ENCODE measurements around the gene HDGFL2. TPM values are rescaled to one million over a fixed set of nuclear protein-coding genes. Genes with fewer than 3 reads are reported as not detected.

Gene HDGFL2
- total and polyA plus RNA-seq, 10 donors, result 23.2 to 136 (median 28.3) TPM

DNA sequence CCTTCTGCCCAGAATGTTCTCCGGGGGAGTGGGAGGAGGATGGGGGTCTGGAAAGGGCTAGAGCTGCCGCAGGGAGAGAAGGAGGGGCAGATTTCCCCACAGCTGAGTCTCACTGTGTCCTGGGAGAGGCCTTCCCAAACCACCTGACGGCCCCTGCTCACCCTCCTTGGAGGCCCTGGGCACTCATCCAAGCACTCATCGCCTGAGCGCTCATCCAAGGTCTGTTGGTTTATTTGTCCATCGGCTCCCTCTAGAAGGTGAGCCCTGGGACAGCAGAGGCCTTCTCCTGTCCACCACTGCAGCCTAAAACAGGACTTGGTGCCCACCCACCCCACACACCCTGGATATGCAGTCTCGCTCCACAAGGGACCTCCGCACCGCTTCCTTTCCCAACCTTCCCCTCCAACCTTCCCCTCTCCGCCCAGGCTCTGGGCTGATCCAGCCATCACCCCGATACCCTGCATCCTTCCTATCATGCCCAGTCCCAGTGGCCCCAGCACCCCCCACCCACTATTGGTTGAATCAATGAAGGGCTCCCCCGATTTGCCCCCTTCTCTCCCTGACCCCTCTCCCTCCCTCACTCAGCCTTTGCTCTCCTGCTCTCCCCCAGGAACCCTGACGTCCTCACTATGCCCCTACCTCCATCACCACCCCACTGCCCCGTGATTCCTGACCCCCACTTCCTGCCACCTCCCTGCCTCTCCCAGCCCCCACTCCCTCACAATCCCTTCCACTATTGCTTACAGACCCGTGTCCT lies 16.2 kb upstream of the HDGFL2 start:
- no peaks in the 10 kb centered on the region for H3K27me3 ChIP-seq (replicated peaks in 1 of 7)
- DNase-seq, result no peak
- peaks cover 3 to 46% (median 35%) of the 10 kb centered on the region in 6 donors for H3K36me3 ChIP-seq
- WGBS, 5 donors, result 49 to 61% (median 51%) methylated on average over 15 of the region's 15 CpGs
- TF ChIP-seq POLR2AphosphoS5 (IDR thresholded peaks at IDR 0.05), result no peak
- H3K4me1 ChIP-seq, result peaks cover 0 to 38% (median 29%) of the 10 kb centered on the region in 6 donors
- intact Hi-C loops (cut with DNase I; ENCODE audit: low total_unique reads), result no loop called here
- peak overlapping the region in 6 of 8 donors; percentile 51 to 94 (median 90) for H3K27ac ChIP-seq
- no peaks in the 10 kb centered on the region for H3K9me3 ChIP-seq
- H3K4me3 ChIP-seq, result peak overlapping the region in 4 of 8 donors; percentile 69 to 82 (median 76)

DNA sequence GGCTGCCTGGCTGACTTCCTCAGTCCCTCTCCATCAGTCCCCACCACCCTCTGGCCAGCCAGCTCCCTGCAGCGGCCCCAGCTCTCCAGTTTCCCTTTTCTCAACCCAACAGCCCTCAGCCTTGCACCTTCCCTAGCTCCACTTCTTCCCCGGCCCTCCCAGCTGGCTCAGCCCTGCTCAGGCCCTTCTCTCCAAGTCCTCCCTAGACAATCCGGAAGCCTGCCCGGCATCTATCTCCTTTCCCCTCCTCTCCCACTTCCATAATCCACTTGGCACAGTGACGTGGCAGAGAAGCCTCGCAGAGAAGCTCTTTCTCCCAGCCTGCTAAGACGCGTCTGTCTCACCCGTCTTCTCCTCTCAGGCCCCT lies 15.6 kb upstream of the HDGFL2 start:
- intact Hi-C loops (cut with DNase I; ENCODE audit: low total_unique reads), result no loop called here
- peak overlapping the region in 7 of 8 donors; percentile 51 to 94 (median 89) for H3K27ac ChIP-seq
- peak overlapping the region; percentile 45 to 82 (median 66) for H3K4me3 ChIP-seq
- whole genome bisulfite sequencing, 5 donors, result 5 to 8% (median 6%) methylated on average over 9 of the region's 9 CpGs
- peaks cover 3 to 40% (median 29%) of the 10 kb centered on the region in 6 donors for H3K36me3 ChIP-seq
- H3K9me3 ChIP-seq, result no peaks in the 10 kb centered on the region
- TF ChIP-seq POLR2A (IDR thresholded peaks at IDR 0.05), result no peak
- TF ChIP-seq POLR2AphosphoS5 (IDR thresholded peaks at IDR 0.05), result peak in 1 of 3 donors; percentile 24
- peak; percentile 80 for DNase-seq
- peaks cover 0 to 38% (median 29%) of the 10 kb centered on the region in 6 donors for H3K4me1 ChIP-seq
- H3K27me3 ChIP-seq (replicated peaks in 1 of 7), result no peaks in the 10 kb centered on the region

DNA sequence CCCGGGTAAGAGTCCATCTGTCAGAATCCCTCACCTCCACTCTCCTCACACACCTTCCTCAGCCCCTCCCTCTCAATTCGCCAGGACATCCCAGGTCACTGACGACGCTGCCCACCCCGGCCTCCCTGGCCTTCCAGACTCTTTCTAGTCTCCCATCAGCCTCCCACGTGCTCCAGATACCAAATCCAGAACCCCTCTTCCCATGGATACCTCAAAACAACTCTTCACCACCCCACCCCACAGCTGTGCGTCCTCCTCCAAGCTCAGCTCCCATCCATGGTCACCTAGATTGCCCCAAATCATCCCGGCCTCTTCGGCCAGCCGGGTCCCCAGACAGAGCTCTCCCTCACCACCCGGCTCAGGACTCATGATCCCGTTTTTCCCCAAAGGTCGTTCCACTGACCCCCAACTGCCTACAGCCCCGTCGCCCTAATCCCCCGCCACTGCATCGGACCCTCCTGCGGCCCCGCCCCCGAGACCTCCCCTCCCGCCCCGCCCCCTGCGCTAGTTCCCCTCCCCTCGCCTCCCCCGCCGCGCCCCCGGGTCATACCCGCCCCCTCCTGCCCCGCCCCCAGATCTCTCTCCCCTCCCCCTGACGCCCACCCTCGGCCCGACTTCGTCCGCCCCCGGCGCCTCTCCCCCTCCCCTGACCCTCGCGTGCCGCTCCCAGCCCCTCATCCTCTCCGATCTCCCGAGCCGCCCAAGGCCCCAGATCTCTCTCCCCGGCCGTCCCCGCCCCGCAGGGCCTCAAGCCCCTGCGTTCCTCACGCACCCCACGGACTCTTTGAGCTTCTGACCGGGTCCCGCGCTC lies 15.0 kb upstream of the HDGFL2 start:
- Histone ChIP-seq H3K27ac (peak overlapping the region in 7 of 8 donors; percentile 64 to 94 (median 89)), H3K27me3 (replicated peaks in 1 of 7) (no peaks in the 10 kb centered on the region), H3K4me1 (peaks cover 0 to 38% (median 29%) of the 10 kb centered on the region in 6 donors), H3K36me3 (peaks cover 3 to 34% (median 23%) of the 10 kb centered on the region in 6 donors), H3K9me3 (no peaks in the 10 kb centered on the region), H3K4me3 (peak overlapping the region; percentile 57 to 82 (median 66))
- 1 to 3% (median 2%) methylated on average over 35 to 50 of the region's 53 CpGs for WGBS, 5 donors
- TF ChIP-seq, protein P1, sequence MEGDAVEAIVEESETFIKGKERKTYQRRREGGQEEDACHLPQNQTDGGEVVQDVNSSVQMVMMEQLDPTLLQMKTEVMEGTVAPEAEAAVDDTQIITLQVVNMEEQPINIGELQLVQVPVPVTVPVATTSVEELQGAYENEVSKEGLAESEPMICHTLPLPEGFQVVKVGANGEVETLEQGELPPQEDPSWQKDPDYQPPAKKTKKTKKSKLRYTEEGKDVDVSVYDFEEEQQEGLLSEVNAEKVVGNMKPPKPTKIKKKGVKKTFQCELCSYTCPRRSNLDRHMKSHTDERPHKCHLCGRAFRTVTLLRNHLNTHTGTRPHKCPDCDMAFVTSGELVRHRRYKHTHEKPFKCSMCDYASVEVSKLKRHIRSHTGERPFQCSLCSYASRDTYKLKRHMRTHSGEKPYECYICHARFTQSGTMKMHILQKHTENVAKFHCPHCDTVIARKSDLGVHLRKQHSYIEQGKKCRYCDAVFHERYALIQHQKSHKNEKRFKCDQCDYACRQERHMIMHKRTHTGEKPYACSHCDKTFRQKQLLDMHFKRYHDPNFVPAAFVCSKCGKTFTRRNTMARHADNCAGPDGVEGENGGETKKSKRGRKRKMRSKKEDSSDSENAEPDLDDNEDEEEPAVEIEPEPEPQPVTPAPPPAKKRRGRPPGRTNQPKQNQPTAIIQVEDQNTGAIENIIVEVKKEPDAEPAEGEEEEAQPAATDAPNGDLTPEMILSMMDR (IDR thresholded peaks at IDR 0.05 in 8 of 11, conservative IDR thresholded peaks at IDR 0.05 in 3 of 11), result no peak
- TF ChIP-seq POLR2A (IDR thresholded peaks at IDR 0.05) (no peak), POLR2AphosphoS5 (IDR thresholded peaks at IDR 0.05) (no peak)
- peak; percentile 79 for DNase-seq
- intact Hi-C loops (cut with DNase I; ENCODE audit: low total_unique reads), result no loop called here

DNA sequence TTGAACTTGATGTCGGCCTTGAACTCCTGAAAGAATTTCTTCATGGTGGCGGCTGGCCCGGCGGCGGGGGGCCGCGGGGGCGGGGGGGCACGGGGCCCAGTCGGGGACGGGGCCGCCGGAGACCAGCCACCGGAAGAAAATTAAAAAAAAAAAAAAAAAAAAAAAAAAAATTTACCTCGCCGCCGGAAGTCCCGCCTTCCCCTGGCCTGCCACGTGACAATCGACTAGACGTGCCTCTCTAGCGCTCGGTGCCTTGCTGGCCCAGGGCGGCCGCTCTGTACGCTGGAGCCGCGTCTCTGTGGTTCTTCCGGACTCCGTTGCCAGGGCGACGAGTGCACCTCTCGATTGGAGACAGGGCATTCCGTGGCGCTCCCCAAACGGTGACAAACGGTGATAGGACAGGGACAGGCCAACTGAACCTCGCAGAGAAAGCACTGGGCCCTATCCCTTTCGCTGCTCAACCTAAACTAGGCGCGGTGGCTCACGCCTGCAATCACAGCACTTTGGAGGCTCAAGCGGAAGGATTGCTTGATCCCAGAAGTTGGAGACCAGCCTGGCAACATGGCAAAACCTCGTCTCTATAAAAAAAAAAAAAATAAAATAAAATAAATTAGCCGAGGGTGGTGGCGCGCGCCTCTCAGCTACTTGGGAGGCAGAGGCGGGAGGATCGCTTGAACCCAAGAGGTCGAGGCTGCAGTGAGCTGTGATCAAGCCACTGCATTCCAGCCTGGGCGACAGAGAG lies 14.3 kb upstream of the HDGFL2 start, which contains the start of gene UBXN6:
Gene UBXN6, minus strand, starts transcription at position 141 of the 742 bp plus-strand sequence. Its CDS starts 97 bp downstream, at position 44.
- H3K27ac ChIP-seq, result peak within 1 kb of the TSS in 7 of 8 donors; percentile 64 to 94 (median 89)
- H3K4me3 ChIP-seq, result peak within 1 kb of the TSS; percentile 57 to 82 (median 66)
- peaks cover 0 to 38% (median 29%) of the 10 kb centered on the region in 6 donors for H3K4me1 ChIP-seq
- TF ChIP-seq POLR2A (IDR thresholded peaks at IDR 0.05) (no peak), POLR2AphosphoS5 (IDR thresholded peaks at IDR 0.05) (peak; percentile 79 to 89 (median 82))
- TF ChIP-seq, protein P1 (IDR thresholded peaks at IDR 0.05 in 8 of 11, conservative IDR thresholded peaks at IDR 0.05 in 3 of 11), result peak in 8 of 11 experiments; percentile 13 to 58 (median 44)
- intact Hi-C loops (cut with DNase I; ENCODE audit: low total_unique reads), result no loop called here
- H3K27me3 ChIP-seq (replicated peaks in 1 of 7), result no peaks in the 10 kb centered on the region
- WGBS, 5 donors, result 11 to 17% (median 13%) methylated on average over 38 to 52 of the region's 52 CpGs
- DNase-seq, result peak; percentile 100
- peaks cover 2 to 27% (median 15%) of the 10 kb centered on the region in 6 donors for H3K36me3 ChIP-seq
- no peaks in the 10 kb centered on the region for H3K9me3 ChIP-seq

Measured in spleen (tissue), 11 donors.